Ishikawa (cell line): Measurements from ENCODE around the gene CLIP4.

Source experiments
- CEBPB ChIP-seq: IDR thresholded peaks from 2 replicates; pipeline ENCODE4 v1.6.1; 2012
- CREB1 ChIP-seq: IDR thresholded peaks from 2 replicates; pipeline ENCODE4 v1.6.1; 2012; ENCODE audit warnings: low read depth
- EGR1 ChIP-seq: IDR thresholded peaks from 2 replicates; pipeline ENCODE4 v1.6.1; 2012
- EP300 ChIP-seq: IDR thresholded peaks from 2 replicates; pipeline ENCODE4 v1.6.1; 2012; ENCODE audit warnings: borderline replicate concordance
- FOXM1 ChIP-seq: IDR thresholded peaks from 2 replicates; pipeline ENCODE4 v1.6.1; 2012; ENCODE audit warnings: low read depth, borderline replicate concordance
- MAX ChIP-seq: IDR thresholded peaks from 2 replicates; pipeline ENCODE4 v1.6.1; 2012
- NFIC ChIP-seq: IDR thresholded peaks from 2 replicates; pipeline ENCODE4 v1.6.1; 2012
- RAD21 ChIP-seq: IDR thresholded peaks from 2 replicates; pipeline ENCODE4 v1.6.1; 2012; ENCODE audit warnings: low read depth
- REST ChIP-seq: IDR thresholded peaks from 2 replicates; pipeline ENCODE4 v1.6.1; 2012; ENCODE audit warnings: low read depth, mild to moderate bottlenecking
- TAF1 ChIP-seq: IDR thresholded peaks from 2 replicates; pipeline ENCODE4 v1.6.1; 2012; ENCODE audit warnings: low read depth, mild to moderate bottlenecking
- TCF12 ChIP-seq: IDR thresholded peaks from 2 replicates; pipeline ENCODE4 v1.6.1; 2012; ENCODE audit warnings: low read depth
- TEAD4 ChIP-seq: IDR thresholded peaks from 2 replicates; pipeline ENCODE4 v1.6.1; 2012
- USF1 ChIP-seq: IDR thresholded peaks from 2 replicates; pipeline ENCODE4 v1.6.1; 2012
- YY1 ChIP-seq: IDR thresholded peaks from 2 replicates; pipeline ENCODE4 v1.6.1; 2012; ENCODE audit warnings: low read depth
- ZBTB7A ChIP-seq: IDR thresholded peaks from 2 replicates; pipeline ENCODE4 v1.6.1; 2012; ENCODE audit warnings: low read depth

CLIP4 gene

GRCh38 chr2:29186817-29187216 is 71.6 kb downstream of the CLIP4 start:
- no peak for TF ChIP-seq EGR1
- no peak for TF ChIP-seq YY1
- TF ChIP-seq CEBPB: no peak
- no peak for TF ChIP-seq USF1

GRCh38 chr2:29187926-29188325 is 72.7 kb downstream of the CLIP4 start:
- no peak for TF ChIP-seq EGR1
- TF ChIP-seq REST: no peak
- TF ChIP-seq USF1: no peak
- no peak for TF ChIP-seq CREB1

- TF ChIP-seq NFIC: no peak
- no peak for TF ChIP-seq RAD21
- TF ChIP-seq MAX: no peak
- TF ChIP-seq YY1: no peak
- no peak for TF ChIP-seq TCF12
Measured at GRCh38 chr2:29189052-29189451, 73.8 kb downstream of the CLIP4 start.

GRCh38 chr2:29191817-29192216 is 76.6 kb downstream of the CLIP4 start:
- TF ChIP-seq NFIC (no peak), TEAD4 (no peak), REST (no peak), TAF1 (no peak), CEBPB (no peak), ZBTB7A (no peak), MAX (no peak), TCF12 (no peak), CREB1 (no peak), EP300 (no peak)

GRCh38 chr2:29192526-29192925 is 77.3 kb downstream of the CLIP4 start:
- TF ChIP-seq FOXM1 (no peak), TAF1 (no peak), TCF12 (no peak), RAD21 (no peak), YY1 (no peak)

- TF ChIP-seq MAX (no peak), NFIC (no peak), TAF1 (no peak), EP300 (no peak), ZBTB7A (no peak), CREB1 (no peak), FOXM1 (no peak), RAD21 (no peak), CEBPB (no peak)
Measured at GRCh38 chr2:29193111-29193510, 77.9 kb downstream of the CLIP4 start.

- TF ChIP-seq MAX (no peak), TAF1 (no peak), YY1 (no peak), CEBPB (no peak), NFIC (no peak), CREB1 (no peak), REST (no peak), ZBTB7A (no peak), EP300 (no peak)
Measured at GRCh38 chr2:29193681-29194080, 78.5 kb downstream of the CLIP4 start.
